ENCODE measurements around the gene PPP1CA.

Gene PPP1CA

GRCh38 chr11:67401495-67402191, at the start of gene PPP1CA:
Gene PPP1CA, minus strand, starts transcription at chr11:67401858. Its CDS starts 76 bp downstream, at chr11:67401782.
- peak; percentile 85 to 87 for DNase-seq (ENCODE audit: low read depth in 2 of 2)

- DNase-seq (ENCODE audit: low read depth in 2 of 2), result no peak
These were observed 49.4 kb upstream of the PPP1CA start for GRCh38 chr11:67450796-67451657.

- DNase-seq (ENCODE audit: low read depth in 2 of 2), result no peak
These were observed 47.6 kb upstream of the PPP1CA start for GRCh38 chr11:67449116-67449844.

- no peak for DNase-seq (ENCODE audit: low read depth in 2 of 2)
These were observed 46.6 kb upstream of the PPP1CA start for GRCh38 chr11:67448220-67448609.

- DNase-seq (ENCODE audit: low read depth in 2 of 2), result no peak
These were observed 43.9 kb upstream of the PPP1CA start for GRCh38 chr11:67445515-67445914.

GRCh38 chr11:67442504-67443404, 41.1 kb upstream of the PPP1CA start:
- no peak for DNase-seq (ENCODE audit: low read depth in 2 of 2)

- no peak for DNase-seq (ENCODE audit: low read depth in 2 of 2)
These were observed 40.2 kb upstream of the PPP1CA start for GRCh38 chr11:67441731-67442351.

- no peak for DNase-seq (ENCODE audit: low read depth in 2 of 2)
These were observed 39.5 kb upstream of the PPP1CA start for GRCh38 chr11:67441098-67441563.

- no peak for DNase-seq (ENCODE audit: low read depth in 2 of 2)
These were observed 38.8 kb upstream of the PPP1CA start for GRCh38 chr11:67440229-67441097.

GRCh38 chr11:67439321-67440228, 37.9 kb upstream of the PPP1CA start:
- DNase-seq (ENCODE audit: low read depth in 2 of 2), result no peak

- DNase-seq (ENCODE audit: low read depth in 2 of 2), result peak; percentile 61 to 78
These were observed 36.7 kb upstream of the PPP1CA start for GRCh38 chr11:67438158-67438902.

- no peak for DNase-seq (ENCODE audit: low read depth in 2 of 2)
These were observed 36.1 kb upstream of the PPP1CA start for GRCh38 chr11:67437809-67438157.

- DNase-seq (ENCODE audit: low read depth in 2 of 2), result peak; percentile 55 to 71
These were observed 35.6 kb upstream of the PPP1CA start, which contains the start of gene PTPRCAP for GRCh38 chr11:67437082-67437808. Gene PTPRCAP, minus strand, starts transcription at chr11:67437682. Its CDS starts 63 bp downstream, at chr11:67437619.

- DNase-seq (ENCODE audit: low read depth in 2 of 2), result peak; percentile 71 to 79
These were observed 34.9 kb upstream of the PPP1CA start for GRCh38 chr11:67436459-67437081.

- DNase-seq (ENCODE audit: low read depth in 2 of 2), result no peak
These were observed 34.2 kb upstream of the PPP1CA start for GRCh38 chr11:67435727-67436458.

Measured in activated CD4-positive, alpha-beta T cell treated with anti-CD3 and anti-CD28 coated beads for 24 hours (primary cell).